Suprapubic skin (tissue), 4 donors: ENCODE measurements around the gene HOXD3. TPM values are rescaled to one million over a fixed set of nuclear protein-coding genes. Genes with fewer than 3 reads are reported as not detected.

Experiments
- DNase-seq, 2 donors: peaks; one replicate each; pipeline ENCODE4 v3.0.0-alpha.2; 2019; ENCODE audit warnings: low spot score in 2 of 2
- H3K27ac ChIP-seq: fragments of 200-600 bp; sonication (generic); one replicate; pipeline ENCODE4 v1.5.1; 2019
- H3K27me3 ChIP-seq: fragments of 200-600 bp; sonication (generic); one replicate; pipeline ENCODE4 v1.5.1; 2019
- H3K36me3 ChIP-seq: fragments of 200-600 bp; sonication (generic); one replicate; pipeline ENCODE4 v1.5.1; 2019
- H3K4me1 ChIP-seq: fragments of 200-600 bp; sonication (generic); one replicate; pipeline ENCODE4 v1.5.1; 2019
- H3K4me3 ChIP-seq: fragments of 200-600 bp; sonication (generic); one replicate; pipeline ENCODE4 v1.5.1; 2019; ENCODE audit warnings: mild to moderate bottlenecking
- H3K9me3 ChIP-seq: fragments of 200-600 bp; sonication (generic); one replicate; pipeline ENCODE4 v1.5.1; 2019
- EP300 ChIP-seq: sonication (generic); formaldehyde crosslinking; IDR thresholded peaks from one replicate; pipeline ENCODE4 v1.6.1; 2017; ENCODE audit warnings: antibody characterized with exemption
- POLR2A ChIP-seq, 2 donors: fragments of 450-650 bp; IDR thresholded peaks; one replicate each; pipeline ENCODE4 v1.6.1; 2017; ENCODE audit warnings: antibody characterized with exemption in 2 of 2, mild to moderate bottlenecking in 2 of 2, moderate library complexity in 2 of 2
- POLR2AphosphoS5 ChIP-seq, 3 donors: sonication (generic); formaldehyde crosslinking; IDR thresholded peaks; one replicate each; pipeline ENCODE4 v1.6.1; 2017; ENCODE audit warnings: antibody characterized with exemption in 3 of 3
- WGBS: methylation state at CpG from one replicate; pipeline ENCODE4 v1.1.5; 2018; 5-methylcytosine and 5-hydroxymethylcytosine counted together
- total RNA-seq, 4 donors: library from RNA; depleted of rRNA; stranded (reverse); fragments of >200 nt; gene quantifications; one replicate each; pipeline ENCODE4 v1.1.0, GENCODE V29; 2016
- TF ChIP-seq, protein P1 (sequence below), 2 donors: fragments of 200-600 bp in 1 of 2; fragments of 450-650 bp in 1 of 2; sonication (generic) in 1 of 2; IDR thresholded peaks; one replicate each; pipeline ENCODE4 v1.5.1; 2016 to 2019; ENCODE audit warnings: antibody characterized with exemption in 2 of 2, mild to moderate bottlenecking in 1 of 2, moderate library complexity in 1 of 2

HOXD3 gene
- total RNA-seq, 4 donors from 2014 or later: 0.49 to 3.5 (median 1.5) TPM

- no peak for DNase-seq
- no peaks in the 10 kb centered on the region for H3K9me3 ChIP-seq
- H3K27me3 ChIP-seq: peaks cover 97% of the 10 kb centered on the region
- H3K36me3 ChIP-seq: no peaks in the 10 kb centered on the region
- peaks cover 34% of the 10 kb centered on the region for H3K4me1 ChIP-seq
- H3K4me3 ChIP-seq: peak overlapping the region; percentile 62
- peak overlapping the region; percentile 72 for H3K27ac ChIP-seq
- TF ChIP-seq POLR2AphosphoS5 (IDR thresholded peaks at IDR 0.05) (no peak), POLR2A (IDR thresholded peaks at IDR 0.05) (no peak), EP300 (no peak)
- TF ChIP-seq, protein P1, sequence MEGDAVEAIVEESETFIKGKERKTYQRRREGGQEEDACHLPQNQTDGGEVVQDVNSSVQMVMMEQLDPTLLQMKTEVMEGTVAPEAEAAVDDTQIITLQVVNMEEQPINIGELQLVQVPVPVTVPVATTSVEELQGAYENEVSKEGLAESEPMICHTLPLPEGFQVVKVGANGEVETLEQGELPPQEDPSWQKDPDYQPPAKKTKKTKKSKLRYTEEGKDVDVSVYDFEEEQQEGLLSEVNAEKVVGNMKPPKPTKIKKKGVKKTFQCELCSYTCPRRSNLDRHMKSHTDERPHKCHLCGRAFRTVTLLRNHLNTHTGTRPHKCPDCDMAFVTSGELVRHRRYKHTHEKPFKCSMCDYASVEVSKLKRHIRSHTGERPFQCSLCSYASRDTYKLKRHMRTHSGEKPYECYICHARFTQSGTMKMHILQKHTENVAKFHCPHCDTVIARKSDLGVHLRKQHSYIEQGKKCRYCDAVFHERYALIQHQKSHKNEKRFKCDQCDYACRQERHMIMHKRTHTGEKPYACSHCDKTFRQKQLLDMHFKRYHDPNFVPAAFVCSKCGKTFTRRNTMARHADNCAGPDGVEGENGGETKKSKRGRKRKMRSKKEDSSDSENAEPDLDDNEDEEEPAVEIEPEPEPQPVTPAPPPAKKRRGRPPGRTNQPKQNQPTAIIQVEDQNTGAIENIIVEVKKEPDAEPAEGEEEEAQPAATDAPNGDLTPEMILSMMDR (IDR thresholded peaks at IDR 0.05): no peak
- WGBS: 5% methylated on average over 28 of the region's 47 CpGs
These were observed 34.9 kb upstream of the HOXD3 start for GRCh38 chr2:176122052-176122682.

DNA sequence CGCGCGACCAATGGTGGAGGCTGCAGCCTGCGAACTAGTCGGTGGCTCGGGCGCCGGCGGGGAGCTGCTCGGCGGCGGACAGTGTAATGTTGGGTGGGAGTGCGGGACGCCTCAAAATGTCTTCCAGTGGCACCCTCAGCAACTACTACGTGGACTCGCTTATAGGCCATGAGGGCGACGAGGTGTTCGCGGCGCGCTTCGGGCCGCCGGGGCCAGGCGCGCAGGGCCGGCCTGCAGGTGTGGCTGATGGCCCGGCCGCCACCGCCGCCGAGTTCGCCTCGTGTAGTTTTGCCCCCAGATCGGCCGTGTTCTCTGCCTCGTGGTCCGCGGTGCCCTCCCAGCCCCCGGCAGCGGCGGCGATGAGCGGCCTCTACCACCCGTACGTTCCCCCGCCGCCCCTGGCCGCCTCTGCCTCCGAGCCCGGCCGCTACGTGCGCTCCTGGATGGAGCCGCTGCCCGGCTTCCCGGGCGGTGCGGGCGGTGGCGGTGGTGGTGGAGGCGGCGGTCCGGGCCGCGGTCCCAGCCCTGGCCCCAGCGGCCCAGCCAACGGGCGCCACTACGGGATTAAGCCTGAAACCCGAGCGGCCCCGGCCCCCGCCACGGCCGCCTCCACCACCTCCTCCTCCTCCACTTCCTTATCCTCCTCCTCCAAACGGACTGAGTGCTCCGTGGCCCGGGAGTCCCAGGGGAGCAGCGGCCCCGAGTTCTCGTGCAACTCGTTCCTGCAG is 34.3 kb upstream of the HOXD3 start, which contains the start of gene HOXD9:
Gene HOXD9, plus strand, starts transcription at position 37 of the 728 bp plus-strand sequence. Its CDS starts 50 bp downstream, at position 87.
- Histone ChIP-seq H3K4me1 (peaks cover 29% of the 10 kb centered on the region), H3K4me3 (peak within 1 kb of the TSS; percentile 62), H3K27ac (peak within 1 kb of the TSS; percentile 72), H3K9me3 (no peaks in the 10 kb centered on the region), H3K36me3 (no peaks in the 10 kb centered on the region), H3K27me3 (peaks cover 97% of the 10 kb centered on the region)
- 3% methylated on average over 24 of the region's 84 CpGs for WGBS
- TF ChIP-seq POLR2A (IDR thresholded peaks at IDR 0.05) (no peak), EP300 (no peak), POLR2AphosphoS5 (IDR thresholded peaks at IDR 0.05) (no peak)
- TF ChIP-seq, protein P1 (IDR thresholded peaks at IDR 0.05): no peak
- peak in 1 of 2 donors; percentile 91 for DNase-seq

- WGBS: 23% methylated on average over 27 of the region's 40 CpGs
- Histone ChIP-seq H3K4me1 (peaks cover 34% of the 10 kb centered on the region), H3K27me3 (peaks cover 97% of the 10 kb centered on the region), H3K9me3 (no peaks in the 10 kb centered on the region), H3K36me3 (no peaks in the 10 kb centered on the region), H3K27ac (no peak overlapping the region), H3K4me3 (peak overlapping the region; percentile 62)
- DNase-seq: no peak
- no peak for TF ChIP-seq POLR2AphosphoS5 (IDR thresholded peaks at IDR 0.05)
- TF ChIP-seq EP300: no peak
- TF ChIP-seq, protein P1 (IDR thresholded peaks at IDR 0.05): no peak
- TF ChIP-seq POLR2A (IDR thresholded peaks at IDR 0.05): no peak
These were observed 33.5 kb upstream of the HOXD3 start for GRCh38 chr2:176123411-176124109.

GRCh38 chr2:176124110-176124946 is 32.8 kb upstream of the HOXD3 start:
- WGBS: 29% methylated on average over 12 of the region's 34 CpGs
- H3K4me1 ChIP-seq: peaks cover 42% of the 10 kb centered on the region
- peaks cover 97% of the 10 kb centered on the region for H3K27me3 ChIP-seq
- H3K36me3 ChIP-seq: no peaks in the 10 kb centered on the region
- H3K4me3 ChIP-seq: peak overlapping the region; percentile 62
- H3K9me3 ChIP-seq: no peaks in the 10 kb centered on the region
- DNase-seq: no peak
- no peak overlapping the region for H3K27ac ChIP-seq
- TF ChIP-seq POLR2AphosphoS5 (IDR thresholded peaks at IDR 0.05) (no peak), POLR2A (IDR thresholded peaks at IDR 0.05) (no peak), EP300 (no peak)
- TF ChIP-seq, protein P1 (IDR thresholded peaks at IDR 0.05): no peak
